Endothelial cell of umbilical vein (primary cell): ENCODE results near the gene MVP. TPM values are rescaled to one million over a fixed set of nuclear protein-coding genes. Genes with fewer than 3 reads are reported as not detected.
A peak's percentile ranks its signal among the peaks of the same experiment; 100 is the strongest.

ENCODE experiments used
- BruUV-seq: library from RNA; stranded (reverse); fragments of 400-500 nt; replicated peaks from 2 replicates; lab custom pipeline; 2021; lab: Mats Ljungman, UMichigan
- CTCF ChIA-PET: fragments of 300-600, 350-600 bp; sonication (Branson Sonifier 250); formaldehyde crosslinking; loops from one replicate; lab custom pipeline; 2021; ENCODE audit warnings: antibody characterized with exemption, inconsistent platforms; lab: Charles Lee
- POLR2A ChIA-PET: fragments of 300-600, 350-600 bp; sonication (Branson Sonifier 250); formaldehyde crosslinking; loops from one replicate; lab custom pipeline; 2021; ENCODE audit warnings: antibody characterized with exemption, inconsistent platforms; lab: Charles Lee
- DNase-seq: peaks from one replicate; pipeline ENCODE4 v3.0.0-alpha.2; 2011; ENCODE audit warnings: low read depth, low spot score
- FAIRE-seq: peaks from 2 replicates; lab custom pipeline; 2011; peaks lifted over from hg19 to GRCh38; lab: Jason Lieb, UNC
- H2AFZ ChIP-seq: 2 replicates; pipeline ENCODE4 v1.6.0; 2012; ENCODE audit warnings: low read depth, low read length, control low read depth, inconsistent platforms
- H3K27ac ChIP-seq: 2 replicates; pipeline ENCODE4 v1.5.1; 2011; ENCODE audit warnings: low read depth, mild to moderate bottlenecking, control low read depth, low read length, moderate library complexity; ENCODE audit not compliant: insufficient read depth
- H3K27me3 ChIP-seq, 2 experiments: 2 replicates each; pipeline versions ENCODE4 v1.6.0 to v1.6.1; 2011; ENCODE audit warnings: low read length in 2 of 2, mixed read lengths in 1 of 2; ENCODE audit not compliant: control insufficient read depth in 2 of 2, insufficient read depth in 2 of 2
- H3K36me3 ChIP-seq, 2 experiments: 2 replicates in 1 of 2; 3 replicates in 1 of 2; pipeline ENCODE4 v1.5.1; 2011; ENCODE audit warnings: low read length in 2 of 2, mild to moderate bottlenecking in 1 of 2, moderate library complexity in 1 of 2; ENCODE audit not compliant: control insufficient read depth in 2 of 2, insufficient read depth in 2 of 2; ENCODE audit errors: extremely low read depth in 1 of 2
- H3K4me1 ChIP-seq: 3 replicates; pipeline ENCODE4 v1.5.1; 2011; ENCODE audit warnings: mild to moderate bottlenecking, low read length; ENCODE audit not compliant: control insufficient read depth, insufficient read depth; ENCODE audit errors: extremely low read depth
- H3K4me2 ChIP-seq: 2 replicates; pipeline ENCODE4 v1.6.1; 2011; ENCODE audit warnings: low read length, control low read depth, mixed read lengths; ENCODE audit not compliant: insufficient read depth
- H3K4me3 ChIP-seq, 3 experiments: fragments of 200-600 bp in 1 of 3; sonication (generic), shearing (Covaris generic) in 1 of 3; replicated peaks in 1 of 3; 2 replicates each; pipeline ENCODE4 v1.5.1; 2011 to 2016; ENCODE audit warnings: control low read depth in 3 of 3, low read length in 3 of 3, mild to moderate bottlenecking in 2 of 3, inconsistent platforms in 1 of 3, low read depth in 1 of 3, moderate library complexity in 1 of 3; ENCODE audit not compliant: insufficient read depth in 1 of 3
- H3K79me2 ChIP-seq: 2 replicates; pipeline ENCODE4 v1.6.0; 2012; ENCODE audit warnings: low read length, inconsistent platforms; ENCODE audit not compliant: control insufficient read depth, insufficient read depth
- H3K9ac ChIP-seq: replicated peaks from 2 replicates; pipeline ENCODE3; 2011; ENCODE audit warnings: low read length, control low read depth; ENCODE audit not compliant: insufficient read depth; ENCODE audit errors: extremely low read depth
- H3K9me1 ChIP-seq: replicated peaks from 3 replicates; pipeline ENCODE4 v1.6.0; 2011; ENCODE audit warnings: mild to moderate bottlenecking, low read length; ENCODE audit not compliant: control insufficient read depth, insufficient read depth; ENCODE audit errors: extremely low read depth
- H3K9me3 ChIP-seq: replicated peaks from 2 replicates; pipeline ENCODE4 v1.5.1; 2012; ENCODE audit warnings: low read length, inconsistent platforms; ENCODE audit not compliant: control insufficient read depth, insufficient read depth
- H4K20me1 ChIP-seq: replicated peaks from 2 replicates; pipeline ENCODE3; 2011; ENCODE audit warnings: mild to moderate bottlenecking, low read length; ENCODE audit not compliant: control insufficient read depth, insufficient read depth; ENCODE audit errors: extremely low read depth
- EZH2 ChIP-seq: IDR thresholded peaks from 2 replicates; pipeline ENCODE4 v1.6.1; 2012; ENCODE audit warnings: borderline replicate concordance, low read depth, mild to moderate bottlenecking, moderate library complexity, low read length, inconsistent platforms; ENCODE audit not compliant: severe bottlenecking
- FOS ChIP-seq: IDR thresholded peaks from 2 replicates; pipeline ENCODE4 v1.6.1; 2011; ENCODE audit warnings: mild to moderate bottlenecking, low read length, moderate library complexity, borderline replicate concordance; ENCODE audit not compliant: insufficient read depth
- GATA2 ChIP-seq: IDR thresholded peaks from 2 replicates; pipeline ENCODE4 v1.7.0; 2011; ENCODE audit warnings: low read depth, mild to moderate bottlenecking, moderate library complexity, mixed read lengths, low read length; ENCODE audit not compliant: insufficient read length, insufficient read depth
- JUN ChIP-seq: IDR thresholded peaks from 2 replicates; pipeline ENCODE4 v1.6.1; 2011; ENCODE audit warnings: borderline replicate concordance, low read depth; ENCODE audit not compliant: insufficient read length, insufficient read depth
- MYC ChIP-seq: IDR thresholded peaks from one replicate; pipeline ENCODE4 v1.6.1; 2011; ENCODE audit warnings: mild to moderate bottlenecking, low read depth, low read length
- POLR2A ChIP-seq: IDR thresholded peaks from 2 replicates; pipeline ENCODE4 v1.6.1; 2012; ENCODE audit warnings: low read depth, mild to moderate bottlenecking, control low read depth, low read length
- POLR2AphosphoS5 ChIP-seq: IDR thresholded peaks from 2 replicates; pipeline ENCODE4 v1.6.1; 2012; ENCODE audit warnings: low read depth, mild to moderate bottlenecking, control low read depth, low read length, moderate library complexity; ENCODE audit not compliant: insufficient read depth
- dilution Hi-C: fragments of 300-500 bp; cut with MboI; formaldehyde crosslinking; loops from one replicate; pipeline ENCODE4 v1.15.0; 2019; ENCODE audit warnings: low sequenced_read_pairs; ENCODE audit not compliant: extremely low pct_ligation_motif_present
- intact Hi-C: fragments of 100-400 bp; cut with micrococcal nuclease; formaldehyde crosslinking; loops from one replicate; pipeline ENCODE4 v1.10.0; 2022
- polyA plus RNA-seq, 4 experiments: library from polyadenylated mRNA; depleted of rRNA in 3 of 4; stranded (reverse) in 3 of 4; unstranded in 1 of 4; fragments of >200 nt; gene quantifications; 2 replicates each; pipeline versions ENCODE4 v1.2.1 to v1.2.3, GENCODE V29; 2011 to 2012; ENCODE audit warnings: missing spikeins in 1 of 4
- total RNA-seq: library from RNA; stranded (reverse); gene quantifications from 2 replicates; pipeline ENCODE4 v1.2.3, GENCODE V29; 2021
- TF ChIP-seq, protein P1 (sequence below): IDR thresholded peaks from 2 replicates; pipeline ENCODE4 v1.6.1; 2011; ENCODE audit not compliant: insufficient read depth, insufficient read length
- TF ChIP-seq, protein P2 (sequence below), 2 donors: IDR thresholded peaks; 1 replicate in 1 of 2; 2 replicates in 1 of 2; pipeline ENCODE4 v1.5.1; 2011; ENCODE audit warnings: low read length in 2 of 2, mild to moderate bottlenecking in 2 of 2, moderate library complexity in 2 of 2, control low read depth in 1 of 2, inconsistent platforms in 1 of 2, low read depth in 1 of 2; ENCODE audit not compliant: insufficient read depth in 1 of 2; ENCODE audit errors: extremely low read depth in 1 of 2

The MVP gene
- total and polyA plus RNA-seq, 2 donors (not counting 3 experiments of a cell fraction or from before 2014, with no cell fraction given) = 49.8 to 118 TPM

DNA sequence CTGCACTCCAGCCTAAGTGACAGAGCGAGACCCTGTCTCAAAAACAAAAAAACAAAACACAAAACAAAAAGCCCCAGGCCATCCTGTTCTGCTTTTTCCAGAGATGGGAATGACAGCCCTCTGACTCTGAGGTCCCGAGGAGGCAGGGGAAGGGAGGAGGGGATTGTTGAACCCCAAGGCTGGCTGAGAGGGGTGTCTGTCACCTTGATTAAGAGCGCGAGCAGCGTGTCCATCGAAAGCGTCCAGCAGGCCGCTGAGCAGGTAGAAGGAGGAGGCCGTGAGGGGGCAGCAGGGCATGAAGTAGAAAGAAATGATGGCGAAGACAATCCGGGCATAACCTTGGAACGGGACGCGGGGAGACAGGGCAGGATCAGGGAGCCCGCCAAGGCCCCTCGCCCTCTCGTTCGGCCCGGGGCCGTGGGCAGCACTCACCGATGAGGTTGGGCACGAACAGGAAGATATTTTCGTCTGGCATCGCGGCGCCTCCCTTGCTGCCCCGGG is 42.2 kb downstream of the MVP start:
- no peak overlapping the region for H3K27ac ChIP-seq
- H3K27me3 ChIP-seq = no peaks in the 10 kb centered on the region
- no peaks in the 10 kb centered on the region for H3K9me1 ChIP-seq
- TF ChIP-seq MYC = no peak
- no peak for TF ChIP-seq JUN
- TF ChIP-seq GATA2 = no peak
- TF ChIP-seq POLR2A = no peak
- TF ChIP-seq, protein P1, sequence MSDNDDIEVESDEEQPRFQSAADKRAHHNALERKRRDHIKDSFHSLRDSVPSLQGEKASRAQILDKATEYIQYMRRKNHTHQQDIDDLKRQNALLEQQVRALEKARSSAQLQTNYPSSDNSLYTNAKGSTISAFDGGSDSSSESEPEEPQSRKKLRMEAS = no peak
- no peak for TF ChIP-seq FOS
- TF ChIP-seq EZH2 = no peak
- TF ChIP-seq, protein P2, sequence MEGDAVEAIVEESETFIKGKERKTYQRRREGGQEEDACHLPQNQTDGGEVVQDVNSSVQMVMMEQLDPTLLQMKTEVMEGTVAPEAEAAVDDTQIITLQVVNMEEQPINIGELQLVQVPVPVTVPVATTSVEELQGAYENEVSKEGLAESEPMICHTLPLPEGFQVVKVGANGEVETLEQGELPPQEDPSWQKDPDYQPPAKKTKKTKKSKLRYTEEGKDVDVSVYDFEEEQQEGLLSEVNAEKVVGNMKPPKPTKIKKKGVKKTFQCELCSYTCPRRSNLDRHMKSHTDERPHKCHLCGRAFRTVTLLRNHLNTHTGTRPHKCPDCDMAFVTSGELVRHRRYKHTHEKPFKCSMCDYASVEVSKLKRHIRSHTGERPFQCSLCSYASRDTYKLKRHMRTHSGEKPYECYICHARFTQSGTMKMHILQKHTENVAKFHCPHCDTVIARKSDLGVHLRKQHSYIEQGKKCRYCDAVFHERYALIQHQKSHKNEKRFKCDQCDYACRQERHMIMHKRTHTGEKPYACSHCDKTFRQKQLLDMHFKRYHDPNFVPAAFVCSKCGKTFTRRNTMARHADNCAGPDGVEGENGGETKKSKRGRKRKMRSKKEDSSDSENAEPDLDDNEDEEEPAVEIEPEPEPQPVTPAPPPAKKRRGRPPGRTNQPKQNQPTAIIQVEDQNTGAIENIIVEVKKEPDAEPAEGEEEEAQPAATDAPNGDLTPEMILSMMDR (IDR thresholded peaks at IDR 0.05; ENCODE audit: extremely low read depth in 1 of 2, insufficient read depth in 1 of 2, low read depth in 1 of 2, low read length in 2 of 2) = no peak
- no peak for TF ChIP-seq POLR2AphosphoS5
- BruUV-seq = no TSS peak
- H3K4me2 ChIP-seq = peak overlapping the region; percentile 91
- peaks cover 0 to 19% of the 10 kb centered on the region in 2 experiments for H3K36me3 ChIP-seq
- H3K9me3 ChIP-seq = no peaks in the 10 kb centered on the region
- dilution Hi-C loops = no loop called here
- peak overlapping the region; percentile 95 for H3K9ac ChIP-seq
- CTCF ChIA-PET = interaction anchor here (0.8 to 3.9 kb wide), 5 partner anchors 14 to 143 kb away, joined by 3 to 19 read pairs (median 4); partner anchors contain the start of gene KCTD13
- H3K4me1 ChIP-seq = peaks cover 7% of the 10 kb centered on the region
- peak overlapping the region; percentile 93 for H2AFZ ChIP-seq
- intact Hi-C loops = loop anchor here (2.0 kb wide), 3 partner anchors 42 to 134 kb away; partner anchors contain the start of genes INO80E and MVP
- peak; percentile 44 for DNase-seq
- H3K79me2 ChIP-seq = peaks cover 14% of the 10 kb centered on the region
- FAIRE-seq = peak; percentile 31
- H4K20me1 ChIP-seq = no peaks in the 10 kb centered on the region
- POLR2A ChIA-PET = no interaction called here
- H3K4me3 ChIP-seq = peak overlapping the region; percentile 55 to 73 (median 64)
